ENCODE measurements around the gene ITIH3.
"Not testable (repeated sequence)": the region's sequence is repeated elsewhere in the genome, so short reads cannot be mapped to it uniquely, and the experiment has no call there.

The ITIH3 gene
- 0 to 0.28 (median 0) reads per million in 18 experiments for total RNA-seq

GRCh38 chr3:52794612-52795099, at the start of gene ITIH3:
Gene ITIH3 (plus strand): TSS chr3:52794796. CDS start chr3:52794804, 8 bp downstream.
- DNase-seq: no peak

GRCh38 chr3:52752045-52752660, 42.4 kb upstream of the ITIH3 start:
- DNase-seq: peak; percentile 20 to 78

GRCh38 chr3:52754373-52754772, 40.2 kb upstream of the ITIH3 start:
- no peak for DNase-seq

- DNase-seq: no peak
These were observed 38.5 kb upstream of the ITIH3 start for GRCh38 chr3:52756141-52756540.

GRCh38 chr3:52763466-52763865, 31.1 kb upstream of the ITIH3 start:
- DNase-seq: peak; percentile 17 to 84

- DNase-seq: no peak
These were observed 24.7 kb upstream of the ITIH3 start for GRCh38 chr3:52769786-52770455.

GRCh38 chr3:52770496-52771333, 23.9 kb upstream of the ITIH3 start, which contains the start of gene NEK4:
Gene NEK4 (minus strand): TSS chr3:52770940. CDS start chr3:52770746, 194 bp downstream.
- peak; percentile 96 to 97 for DNase-seq

GRCh38 chr3:52771334-52771681, 23.3 kb upstream of the ITIH3 start:
- no peak for DNase-seq

- DNase-seq: no peak
These were observed 22.9 kb upstream of the ITIH3 start for GRCh38 chr3:52771702-52772101.

GRCh38 chr3:52773361-52774065, 21.1 kb upstream of the ITIH3 start:
- no peak for DNase-seq

GRCh38 chr3:52774066-52774713, 20.4 kb upstream of the ITIH3 start:
- DNase-seq: no peak

- DNase-seq: peak; percentile 24 to 48
These were observed 19.4 kb upstream of the ITIH3 start for GRCh38 chr3:52774901-52775864.

GRCh38 chr3:52775877-52776276, 18.7 kb upstream of the ITIH3 start:
- no peak for DNase-seq

- not testable (repeated sequence) for DNase-seq
These were observed 18.1 kb upstream of the ITIH3 start for GRCh38 chr3:52776486-52776885.

- no peak for DNase-seq
These were observed 17.3 kb upstream of the ITIH3 start, which contains the start of gene ITIH1 for GRCh38 chr3:52777127-52777958. Gene ITIH1 (plus strand): TSS chr3:52777599. CDS start chr3:52777616, 17 bp downstream.

- DNase-seq: peak in 1 of 2 donors; percentile 10
These were observed 16.4 kb upstream of the ITIH3 start for GRCh38 chr3:52777959-52778805.

GRCh38 chr3:52779011-52779836, 15.4 kb upstream of the ITIH3 start:
- DNase-seq: peak; percentile 71 to 75

All from inflammatory macrophage (primary cell).